ENCODE results near the gene LNP1.

DNA sequence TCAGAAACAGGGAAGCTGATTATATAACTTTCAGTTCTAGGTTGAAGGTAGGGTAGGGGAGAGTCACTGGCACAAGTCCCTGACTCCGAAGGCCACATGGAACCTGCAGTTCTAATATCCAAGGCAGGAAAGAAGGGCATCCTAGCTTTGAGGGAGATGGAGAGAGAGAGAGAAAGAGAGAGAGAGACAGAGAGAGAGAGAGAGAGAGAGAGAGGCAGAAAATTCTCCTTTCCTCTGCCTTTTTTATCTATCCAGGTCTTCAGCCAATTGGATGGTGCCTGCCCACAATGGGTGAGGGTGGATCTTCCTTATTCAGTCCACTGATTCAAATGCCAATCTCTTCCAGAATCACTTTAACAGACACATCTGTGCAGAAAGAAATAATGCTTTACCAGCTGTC lies 55.4 kb downstream of the LNP1 start:
- TF ChIP-seq, protein P1, sequence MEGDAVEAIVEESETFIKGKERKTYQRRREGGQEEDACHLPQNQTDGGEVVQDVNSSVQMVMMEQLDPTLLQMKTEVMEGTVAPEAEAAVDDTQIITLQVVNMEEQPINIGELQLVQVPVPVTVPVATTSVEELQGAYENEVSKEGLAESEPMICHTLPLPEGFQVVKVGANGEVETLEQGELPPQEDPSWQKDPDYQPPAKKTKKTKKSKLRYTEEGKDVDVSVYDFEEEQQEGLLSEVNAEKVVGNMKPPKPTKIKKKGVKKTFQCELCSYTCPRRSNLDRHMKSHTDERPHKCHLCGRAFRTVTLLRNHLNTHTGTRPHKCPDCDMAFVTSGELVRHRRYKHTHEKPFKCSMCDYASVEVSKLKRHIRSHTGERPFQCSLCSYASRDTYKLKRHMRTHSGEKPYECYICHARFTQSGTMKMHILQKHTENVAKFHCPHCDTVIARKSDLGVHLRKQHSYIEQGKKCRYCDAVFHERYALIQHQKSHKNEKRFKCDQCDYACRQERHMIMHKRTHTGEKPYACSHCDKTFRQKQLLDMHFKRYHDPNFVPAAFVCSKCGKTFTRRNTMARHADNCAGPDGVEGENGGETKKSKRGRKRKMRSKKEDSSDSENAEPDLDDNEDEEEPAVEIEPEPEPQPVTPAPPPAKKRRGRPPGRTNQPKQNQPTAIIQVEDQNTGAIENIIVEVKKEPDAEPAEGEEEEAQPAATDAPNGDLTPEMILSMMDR (IDR thresholded peaks at IDR 0.05) = no peak
- no peak for TF ChIP-seq POLR2A (IDR thresholded peaks at IDR 0.05)

Data from Peyer's patch (tissue), 4 donors.